H1 (cell line): ENCODE measurements around the gene SPAG16.

Source experiments
- EZH2 ChIP-seq: fragments of 200-600 bp; sonication (generic); IDR thresholded peaks from 2 replicates; pipeline ENCODE4 v1.7.1; 2012; ENCODE audit warnings: low read depth, mild to moderate bottlenecking, moderate library complexity, low read length, inconsistent platforms; ENCODE audit not compliant: severe bottlenecking
- HDAC2 ChIP-seq, 2 experiments: fragments of 300-600 bp in 1 of 2; sonication (generic) in 1 of 2; IDR thresholded peaks; 2 replicates each; pipeline ENCODE4 v1.6.1; 2011 to 2012; ENCODE audit warnings: low read depth in 2 of 2, low read length in 2 of 2, mild to moderate bottlenecking in 2 of 2, moderate library complexity in 2 of 2, borderline replicate concordance in 1 of 2, inconsistent platforms in 1 of 2
- HDAC6 ChIP-seq: IDR thresholded peaks from one replicate; pipeline ENCODE4 v1.7.1; 2012; ENCODE audit warnings: low read depth, mild to moderate bottlenecking, inconsistent platforms, low read length, moderate library complexity
- SP1 ChIP-seq: IDR thresholded peaks from 2 replicates; pipeline ENCODE4 v1.6.1; 2011; ENCODE audit warnings: low read depth, low read length
- TF ChIP-seq, protein P1 (sequence below), 3 experiments: IDR thresholded peaks; 1 replicate in 2 of 3; 2 replicates in 1 of 3; pipeline versions ENCODE4 v1.5.1 to v1.6.1; 2011; ENCODE audit warnings: low read length in 3 of 3, mild to moderate bottlenecking in 3 of 3, inconsistent platforms in 2 of 3, low read depth in 1 of 3, moderate library complexity in 1 of 3; ENCODE audit not compliant: insufficient read depth in 1 of 3; ENCODE audit errors: control extremely low read depth in 1 of 3

DNA sequence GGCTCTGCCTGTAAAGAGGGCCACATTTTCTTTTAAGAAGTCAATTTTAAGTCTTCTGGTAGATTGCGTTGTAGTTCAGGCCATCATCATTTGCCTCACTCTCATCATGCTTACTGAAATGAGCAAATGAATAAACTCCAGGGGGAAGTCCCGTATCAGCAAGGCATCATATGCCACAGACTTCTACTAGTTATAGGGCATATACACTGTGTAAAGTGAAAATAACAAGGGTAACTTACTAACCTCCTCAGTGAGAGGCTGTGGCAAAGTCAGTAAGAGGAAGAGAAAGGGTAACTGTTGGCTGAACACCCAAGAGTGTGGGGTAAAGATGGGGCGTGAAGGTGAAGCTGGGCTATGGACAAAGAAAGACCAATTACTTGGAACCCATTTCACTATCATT, 456.2 kb downstream of the SPAG16 start:
- TF ChIP-seq EZH2: no peak
- TF ChIP-seq, protein P1, sequence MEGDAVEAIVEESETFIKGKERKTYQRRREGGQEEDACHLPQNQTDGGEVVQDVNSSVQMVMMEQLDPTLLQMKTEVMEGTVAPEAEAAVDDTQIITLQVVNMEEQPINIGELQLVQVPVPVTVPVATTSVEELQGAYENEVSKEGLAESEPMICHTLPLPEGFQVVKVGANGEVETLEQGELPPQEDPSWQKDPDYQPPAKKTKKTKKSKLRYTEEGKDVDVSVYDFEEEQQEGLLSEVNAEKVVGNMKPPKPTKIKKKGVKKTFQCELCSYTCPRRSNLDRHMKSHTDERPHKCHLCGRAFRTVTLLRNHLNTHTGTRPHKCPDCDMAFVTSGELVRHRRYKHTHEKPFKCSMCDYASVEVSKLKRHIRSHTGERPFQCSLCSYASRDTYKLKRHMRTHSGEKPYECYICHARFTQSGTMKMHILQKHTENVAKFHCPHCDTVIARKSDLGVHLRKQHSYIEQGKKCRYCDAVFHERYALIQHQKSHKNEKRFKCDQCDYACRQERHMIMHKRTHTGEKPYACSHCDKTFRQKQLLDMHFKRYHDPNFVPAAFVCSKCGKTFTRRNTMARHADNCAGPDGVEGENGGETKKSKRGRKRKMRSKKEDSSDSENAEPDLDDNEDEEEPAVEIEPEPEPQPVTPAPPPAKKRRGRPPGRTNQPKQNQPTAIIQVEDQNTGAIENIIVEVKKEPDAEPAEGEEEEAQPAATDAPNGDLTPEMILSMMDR (IDR thresholded peaks at IDR 0.05; ENCODE audit: control extremely low read depth in 1 of 3, insufficient read depth in 1 of 3, low read depth in 1 of 3, low read length in 3 of 3): no peak
- TF ChIP-seq HDAC2 (IDR thresholded peaks at IDR 0.05; ENCODE audit: borderline replicate concordance in 1 of 2, low read depth in 2 of 2, low read length in 2 of 2): no peak
- TF ChIP-seq HDAC6: no peak
- TF ChIP-seq SP1: no peak
